Lung (tissue), 12 donors: ENCODE results near the gene SETD1A. TPM values are rescaled to one million over a fixed set of nuclear protein-coding genes. Genes with fewer than 3 reads are reported as not detected.

ENCODE experiments used
- ATAC-seq: fragments of 200-7000 bp; cut with Tn5 transposase; one replicate; pipeline ENCODE4 v1.9.1; 2020; ENCODE audit warnings: moderate number of reproducible peaks; ENCODE audit not compliant: insufficient read depth, low FRiP score
- DNase-seq, 3 donors: peaks; one replicate each; pipeline ENCODE4 v3.0.0-alpha.2; 2013 to 2017
- H3K27ac ChIP-seq, 2 donors: one replicate each; pipeline ENCODE4 v1.5.1; 2013; ENCODE audit warnings: mild to moderate bottlenecking in 2 of 2, moderate library complexity in 2 of 2, control low read depth in 1 of 2, inconsistent platforms in 1 of 2, low read depth in 1 of 2, low read length in 1 of 2
- H3K27me3 ChIP-seq, 3 donors: one replicate each; pipeline ENCODE4 v1.5.1; 2013; ENCODE audit warnings: low read length in 2 of 3; ENCODE audit not compliant: control insufficient read depth in 3 of 3, insufficient read depth in 3 of 3
- H3K36me3 ChIP-seq, 4 donors: one replicate each; pipeline ENCODE4 v1.5.1; 2013; ENCODE audit warnings: low read length in 4 of 4, mild to moderate bottlenecking in 1 of 4, moderate library complexity in 1 of 4; ENCODE audit not compliant: control insufficient read depth in 4 of 4, insufficient read depth in 4 of 4
- H3K4me1 ChIP-seq, 5 donors: one replicate each; pipeline ENCODE4 v1.5.1; 2013; ENCODE audit warnings: low read length in 5 of 5, mild to moderate bottlenecking in 2 of 5, moderate library complexity in 1 of 5; ENCODE audit not compliant: control insufficient read depth in 5 of 5, insufficient read depth in 5 of 5
- H3K4me3 ChIP-seq: one replicate; pipeline ENCODE4 v1.5.1; 2013; ENCODE audit warnings: mild to moderate bottlenecking, control low read depth, moderate library complexity
- H3K9ac ChIP-seq, 2 donors: one replicate each; pipeline ENCODE4 v1.5.1; 2013; ENCODE audit warnings: low read length in 2 of 2, control low read depth in 1 of 2; ENCODE audit not compliant: insufficient read depth in 1 of 2
- H3K9me3 ChIP-seq, 4 donors: one replicate each; pipeline ENCODE4 v1.5.1; 2013; ENCODE audit warnings: low read length in 3 of 4, mild to moderate bottlenecking in 1 of 4, moderate library complexity in 1 of 4; ENCODE audit not compliant: control insufficient read depth in 4 of 4, insufficient read depth in 3 of 4
- CTCF ChIP-seq: IDR thresholded peaks from 2 replicates; pipeline ENCODE4 v1.5.1; 2012; ENCODE audit warnings: mild to moderate bottlenecking; ENCODE audit errors: control extremely low read depth, extremely low read depth
- WGBS, 2 donors: extraction: QIAGEN DNeasy Blood & Tissue Kit; methylation state at CpG; one replicate each; pipeline ENCODE4 v1.1.7; 2013; 5-methylcytosine and 5-hydroxymethylcytosine counted together
- polyA plus RNA-seq, 2 donors: library from polyadenylated mRNA; stranded (reverse); fragments of 200-250 nt; gene quantifications; one replicate each; pipeline ENCODE4 v1.2.1, GENCODE V29; 2013
- total RNA-seq, 2 donors: library from RNA; depleted of rRNA in 1 of 2; stranded (reverse); fragments of >200 nt in 1 of 2; gene quantifications; one replicate each; pipeline ENCODE4 v1.2.1, GENCODE V29; 2014 to 2021
- donor health status: control.
- donor health status: control.
- donor health status: Bipolar disorder and iron deficiency.
- donor health status: healthy.
- donor health status: DM: yes; HTN: yes; CAD: no.

SETD1A gene
- total and polyA plus RNA-seq, 4 donors: 7.4 to 22.0 (median 10.9) TPM

GRCh38 chr16:30923554-30924075, 33.9 kb upstream of the SETD1A start, which contains the start of gene FBXL19:
Gene FBXL19, plus strand, starts transcription at chr16:30923572. Its CDS starts 2,183 bp downstream, at chr16:30925755.
- WGBS, 2 donors: 1% methylated on average over 24 to 31 of the region's 31 CpGs
- ATAC-seq (no peak), DNase-seq (peak in 1 of 3 donors; percentile 79)
- peak within 1 kb of the TSS; percentile 80 to 92 for H3K27ac ChIP-seq
- peak within 1 kb of the TSS; percentile 72 to 100 for H3K9ac ChIP-seq
- no peak for TF ChIP-seq CTCF
- H3K4me3 ChIP-seq: peak within 1 kb of the TSS; percentile 53
- no peaks in the 10 kb centered on the region for H3K9me3 ChIP-seq
- H3K27me3 ChIP-seq: no peaks in the 10 kb centered on the region
- peaks cover 0 to 10% (median 5%) of the 10 kb centered on the region in 4 donors for H3K36me3 ChIP-seq
- peaks cover 0 to 8% (median 7%) of the 10 kb centered on the region in 5 donors for H3K4me1 ChIP-seq

- TF ChIP-seq CTCF: no peak
- 6 to 8% methylated on average over 18 to 53 of the region's 53 CpGs for WGBS, 2 donors
- no peaks in the 10 kb centered on the region for H3K27me3 ChIP-seq
- no peaks in the 10 kb centered on the region for H3K9me3 ChIP-seq
- DNase-seq: peak in 1 of 3 donors; percentile 25
- peak overlapping the region; percentile 53 for H3K4me3 ChIP-seq
- no peak for ATAC-seq
- peak overlapping the region in 1 of 2 donors; percentile 42 for H3K9ac ChIP-seq
- peaks cover 0 to 8% (median 7%) of the 10 kb centered on the region in 5 donors for H3K4me1 ChIP-seq
- peaks cover 0 to 10% (median 6%) of the 10 kb centered on the region in 4 donors for H3K36me3 ChIP-seq
- H3K27ac ChIP-seq: peak overlapping the region; percentile 7 to 22
These were observed 33.3 kb upstream of the SETD1A start for GRCh38 chr16:30924076-30924912.

GRCh38 chr16:30924913-30925631, 32.5 kb upstream of the SETD1A start:
- ATAC-seq: no peak
- peak overlapping the region in 1 of 2 donors; percentile 42 for H3K9ac ChIP-seq

More at GRCh38 chr16:30924913-30925631, 32.5 kb upstream of the SETD1A start:
- no peak overlapping the region for H3K4me3 ChIP-seq
- no peak overlapping the region for H3K27ac ChIP-seq
- no peaks in the 10 kb centered on the region for H3K9me3 ChIP-seq
- H3K36me3 ChIP-seq: peaks cover 0 to 14% (median 6%) of the 10 kb centered on the region in 4 donors
- H3K27me3 ChIP-seq: no peaks in the 10 kb centered on the region
- no peak for TF ChIP-seq CTCF
- peaks cover 0 to 8% (median 7%) of the 10 kb centered on the region in 5 donors for H3K4me1 ChIP-seq
- WGBS, 2 donors: 78 to 89% methylated on average over 11 of the region's 11 CpGs
- DNase-seq: peak in 1 of 3 donors; percentile 16
